GM23248 (cell line): ENCODE data around the gene KCTD4.

Source experiments
- EZH2 ChIP-seq: fragments of 200-600 bp; sonication (generic); IDR thresholded peaks from 2 replicates; pipeline ENCODE4 v1.6.1; 2018; ENCODE audit warnings: antibody characterized with exemption, mild to moderate bottlenecking; ENCODE audit not compliant: insufficient read depth, poor library complexity, severe bottlenecking
- EZH2phosphoT487 ChIP-seq: fragments of 200-600 bp; sonication (generic); IDR thresholded peaks from 2 replicates; pipeline ENCODE4 v1.6.1; 2018; ENCODE audit warnings: antibody characterized with exemption, moderate library complexity, mild to moderate bottlenecking, low read depth; ENCODE audit not compliant: insufficient read depth

DNA sequence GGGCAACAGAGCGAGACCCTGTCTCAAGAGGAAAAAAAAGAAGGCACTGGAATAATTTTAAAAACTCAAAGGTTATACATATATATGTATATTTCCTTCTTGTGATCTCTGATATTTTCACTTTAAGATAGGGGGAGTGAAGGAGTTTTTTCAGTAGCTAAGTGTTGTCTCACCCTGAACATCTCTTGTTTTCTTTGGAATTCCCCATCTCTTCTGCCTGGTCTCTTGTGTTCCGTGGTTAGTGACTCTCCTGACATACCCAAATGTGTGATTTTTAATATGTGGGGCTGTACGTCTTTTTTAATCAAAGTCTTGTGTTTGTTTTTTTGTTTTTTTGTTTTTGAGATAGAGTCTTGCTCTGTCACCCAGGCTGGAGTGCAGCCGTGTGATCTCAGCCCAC is 15.3 kb upstream of the KCTD4 start:
- TF ChIP-seq EZH2phosphoT487 (no peak), EZH2 (no peak)
